GM12801 (cell line): Measurements from ENCODE around the gene SRRM4.

Experiments used
- CTCF ChIP-seq: IDR thresholded peaks from one replicate; pipeline ENCODE4 v1.5.1; 2011; ENCODE audit warnings: control low read depth; ENCODE audit not compliant: insufficient read length; ENCODE audit errors: extremely low read depth

The SRRM4 gene

GRCh38 chr12:119011231-119011630 lies 29.9 kb downstream of the SRRM4 start:
- no peak for TF ChIP-seq CTCF

DNA sequence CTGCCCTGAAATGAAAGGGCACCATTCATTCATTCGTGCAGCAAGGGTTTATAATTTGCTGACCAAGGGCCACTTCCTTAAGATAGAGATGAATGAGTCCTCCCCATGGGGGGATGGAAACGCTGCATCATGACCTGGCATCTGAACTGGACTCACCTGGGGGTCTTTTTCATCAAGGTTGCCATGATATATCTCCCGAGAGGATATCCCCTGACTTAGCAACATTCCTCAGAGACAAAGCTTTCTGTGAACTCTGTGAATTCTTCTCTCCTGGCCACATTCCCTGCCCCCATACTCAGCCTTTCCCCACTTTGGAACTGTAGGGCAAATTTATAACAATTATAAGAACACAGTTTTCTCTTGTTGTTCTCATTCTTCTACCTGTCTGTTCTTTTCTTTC lies 30.8 kb downstream of the SRRM4 start:
- no peak for TF ChIP-seq CTCF

DNA sequence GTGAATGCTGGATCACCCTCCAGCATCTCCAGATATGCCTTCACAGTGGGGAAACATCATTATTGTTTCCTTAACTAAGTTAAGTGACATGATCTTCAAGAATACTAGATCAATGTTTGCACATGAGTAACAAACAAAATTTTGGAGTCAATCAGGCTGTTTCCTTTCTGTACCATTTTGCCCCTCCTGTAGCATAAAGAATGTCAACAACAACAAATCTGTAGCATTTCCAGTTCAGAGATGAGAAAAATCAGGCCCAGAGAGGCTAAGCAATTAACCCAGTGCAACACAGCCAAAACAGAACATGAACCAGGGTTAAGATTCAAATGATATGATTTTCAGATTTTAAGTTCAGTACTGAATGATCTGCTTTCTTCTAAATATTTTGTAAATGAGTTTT lies 31.7 kb downstream of the SRRM4 start:
- TF ChIP-seq CTCF, result no peak

DNA sequence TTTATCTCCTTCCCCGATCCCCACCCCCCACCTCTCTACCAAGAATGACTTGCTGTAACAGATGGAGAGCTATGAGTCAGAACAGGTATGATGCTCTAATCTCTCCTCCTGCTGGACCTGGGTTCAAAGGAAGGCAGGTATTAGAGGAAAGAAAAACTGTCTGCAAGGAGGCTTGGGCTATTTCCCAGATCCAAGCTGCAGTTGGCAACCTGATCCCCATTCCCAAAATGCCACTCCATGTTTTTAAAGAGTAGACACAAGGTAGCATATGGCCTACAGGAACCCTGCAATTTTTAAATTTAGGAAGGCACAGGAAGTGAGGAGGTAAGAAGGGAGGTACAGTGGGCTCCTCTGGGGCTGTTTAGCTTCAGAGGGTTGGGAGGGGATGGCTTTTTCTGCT lies 33.0 kb downstream of the SRRM4 start:
- TF ChIP-seq CTCF, result no peak

GRCh38 chr12:119016715-119017114 lies 35.4 kb downstream of the SRRM4 start:
- TF ChIP-seq CTCF, result no peak

GRCh38 chr12:119019166-119019565 lies 37.8 kb downstream of the SRRM4 start:
- no peak for TF ChIP-seq CTCF

- no peak for TF ChIP-seq CTCF
These were observed 39.3 kb downstream of the SRRM4 start for GRCh38 chr12:119020406-119021360.
